A673 (cell line): ENCODE measurements around the gene ZBTB44. TPM values are rescaled to one million over a fixed set of nuclear protein-coding genes. Genes with fewer than 3 reads are reported as not detected.

Experiments used
- BruUV-seq: library from RNA; stranded (reverse); fragments of 400-500 nt; replicated peaks from 2 replicates; lab custom pipeline; 2021; lab: Mats Ljungman, UMichigan
- CTCF ChIA-PET: fragments of 300-600 bp; sonication (Branson Sonifier 250); formaldehyde crosslinking; loops from one replicate; lab custom pipeline; 2022; ENCODE audit warnings: antibody characterized with exemption; lab: Charles Lee
- POLR2A ChIA-PET: fragments of 300-600 bp; sonication (Branson Sonifier 250); formaldehyde crosslinking; loops from one replicate; lab custom pipeline; 2022; ENCODE audit warnings: antibody characterized with exemption; ENCODE audit not compliant: low non-redundant PET; lab: Charles Lee
- DNase-seq: peaks from one replicate; pipeline ENCODE4 v3.0.0-alpha.2; 2015; ENCODE audit warnings: low spot score
- H3K27ac ChIP-seq: fragments of 200-600 bp; sonication (generic); 2 replicates; pipeline ENCODE4 v1.5.1; 2016; ENCODE audit warnings: mixed run types, low read depth, mild to moderate bottlenecking, mixed read lengths, antibody characterized with exemption, low read length; ENCODE audit not compliant: poor library complexity, severe bottlenecking
- H3K27me3 ChIP-seq: fragments of 200-600 bp; sonication (generic); replicated peaks from 2 replicates; pipeline ENCODE4 v1.6.1; 2017; ENCODE audit warnings: mixed run types, low read depth, mild to moderate bottlenecking, mixed read lengths, antibody characterized with exemption, low read length; ENCODE audit not compliant: insufficient read depth, poor library complexity
- H3K36me3 ChIP-seq: fragments of 200-600 bp; sonication (generic); 2 replicates; pipeline ENCODE4 v1.6.1; 2016; ENCODE audit warnings: mixed run types, mild to moderate bottlenecking, mixed read lengths, antibody characterized with exemption, low read length; ENCODE audit not compliant: insufficient read depth, poor library complexity, severe bottlenecking
- H3K4me1 ChIP-seq: fragments of 200-600 bp; sonication (generic); 2 replicates; pipeline ENCODE4 v1.6.1; 2017; ENCODE audit warnings: mixed run types, mild to moderate bottlenecking, mixed read lengths, antibody characterized with exemption, low read length; ENCODE audit not compliant: insufficient read depth, poor library complexity, severe bottlenecking
- H3K4me3 ChIP-seq: fragments of 200-600 bp; sonication (generic); 2 replicates; pipeline ENCODE4 v1.5.1; 2016; ENCODE audit warnings: low read depth, mixed run types, mild to moderate bottlenecking, mixed read lengths, low read length; ENCODE audit not compliant: poor library complexity, severe bottlenecking
- H3K9me3 ChIP-seq: fragments of 200-600 bp; sonication (generic); 2 replicates; pipeline ENCODE4 v1.6.1; 2016; ENCODE audit warnings: mixed run types, low read depth, mild to moderate bottlenecking, mixed read lengths, antibody characterized with exemption, low read length; ENCODE audit not compliant: poor library complexity, severe bottlenecking
- EZH2 ChIP-seq: fragments of 200-600 bp; sonication (generic); IDR thresholded peaks from 2 replicates; pipeline ENCODE4 v1.6.1; 2017; ENCODE audit warnings: borderline replicate concordance, low read depth, mild to moderate bottlenecking, mixed read lengths, antibody characterized with exemption, low read length; ENCODE audit not compliant: poor library complexity, severe bottlenecking
- intact Hi-C: fragments of 100-400 bp; cut with micrococcal nuclease; formaldehyde crosslinking; loops from one replicate; pipeline ENCODE4 v1.10.0; 2022; ENCODE audit not compliant: unreplicated experiment
- total RNA-seq: library from RNA; stranded (reverse); gene quantifications from 2 replicates; pipeline ENCODE4 v1.2.3, GENCODE V29; 2021
- TF ChIP-seq, protein P1 (sequence below): fragments of 300-800, 200-600 bp; sonication (generic); conservative IDR thresholded peaks from 2 replicates; pipeline ENCODE4 v1.5.1; 2017; ENCODE audit warnings: low read depth, mild to moderate bottlenecking, antibody characterized with exemption, low read length, moderate library complexity, mixed read lengths

The ZBTB44 gene
- total RNA-seq, 1 experiment from 2014 or later: 37.0 TPM

DNA sequence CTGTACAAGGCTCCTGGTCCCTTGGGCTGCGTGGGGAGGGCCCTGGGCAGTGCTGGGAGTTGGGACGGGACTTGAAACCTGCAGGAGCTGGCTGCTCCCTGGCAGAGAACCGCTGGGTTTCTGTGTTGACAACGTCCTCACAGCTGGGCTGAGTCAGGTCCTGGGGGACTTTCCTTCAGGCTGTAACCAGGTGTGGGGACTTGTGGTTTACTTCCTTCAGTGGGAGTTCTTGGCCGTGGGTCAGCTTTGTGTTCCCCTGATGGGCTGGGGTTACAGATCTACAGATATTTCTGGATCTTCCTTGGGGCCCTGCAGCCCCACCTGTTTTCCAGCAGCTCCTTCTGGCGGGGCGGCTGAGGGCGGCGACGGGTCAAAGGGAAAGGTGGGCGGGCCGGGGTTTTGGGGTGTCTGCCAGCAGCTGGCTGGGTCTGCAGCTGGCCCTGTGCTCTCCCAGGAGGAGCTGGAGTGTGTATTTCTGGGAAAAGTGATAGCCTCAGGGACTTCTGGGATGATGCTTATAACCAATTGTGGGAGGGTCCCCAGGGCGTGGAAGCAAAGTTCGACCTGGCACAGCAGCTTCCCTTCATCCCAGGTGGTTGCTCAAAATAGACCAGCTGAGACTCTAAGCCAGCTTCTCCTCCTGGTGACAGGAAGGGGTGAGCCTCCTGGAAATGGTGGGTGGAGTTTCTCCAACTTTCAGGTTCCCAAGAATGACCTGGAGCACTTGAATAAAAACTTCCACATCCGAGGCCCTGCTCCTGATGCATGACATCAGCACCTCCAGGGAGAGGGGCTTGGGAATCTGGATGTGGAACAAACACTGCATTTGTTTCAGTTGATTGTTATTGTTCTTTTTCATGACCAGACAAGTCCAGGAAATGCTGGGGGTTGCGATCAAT, 136.0 kb downstream of the ZBTB44 start:
- TF ChIP-seq EZH2: no peak
- TF ChIP-seq, protein P1, sequence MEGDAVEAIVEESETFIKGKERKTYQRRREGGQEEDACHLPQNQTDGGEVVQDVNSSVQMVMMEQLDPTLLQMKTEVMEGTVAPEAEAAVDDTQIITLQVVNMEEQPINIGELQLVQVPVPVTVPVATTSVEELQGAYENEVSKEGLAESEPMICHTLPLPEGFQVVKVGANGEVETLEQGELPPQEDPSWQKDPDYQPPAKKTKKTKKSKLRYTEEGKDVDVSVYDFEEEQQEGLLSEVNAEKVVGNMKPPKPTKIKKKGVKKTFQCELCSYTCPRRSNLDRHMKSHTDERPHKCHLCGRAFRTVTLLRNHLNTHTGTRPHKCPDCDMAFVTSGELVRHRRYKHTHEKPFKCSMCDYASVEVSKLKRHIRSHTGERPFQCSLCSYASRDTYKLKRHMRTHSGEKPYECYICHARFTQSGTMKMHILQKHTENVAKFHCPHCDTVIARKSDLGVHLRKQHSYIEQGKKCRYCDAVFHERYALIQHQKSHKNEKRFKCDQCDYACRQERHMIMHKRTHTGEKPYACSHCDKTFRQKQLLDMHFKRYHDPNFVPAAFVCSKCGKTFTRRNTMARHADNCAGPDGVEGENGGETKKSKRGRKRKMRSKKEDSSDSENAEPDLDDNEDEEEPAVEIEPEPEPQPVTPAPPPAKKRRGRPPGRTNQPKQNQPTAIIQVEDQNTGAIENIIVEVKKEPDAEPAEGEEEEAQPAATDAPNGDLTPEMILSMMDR: no peak
- Histone ChIP-seq H3K4me3 (no peak overlapping the region), H3K27ac (no peak overlapping the region), H3K27me3 (no peaks in the 10 kb centered on the region), H3K4me1 (no peaks in the 10 kb centered on the region), H3K36me3 (no peaks in the 10 kb centered on the region), H3K9me3 (no peaks in the 10 kb centered on the region)
- ChIA-PET CTCF (interaction anchor here (0.6 kb wide), 1 partner anchor 362 kb away, joined by 4 read pairs; no protein-coding TSS in a partner anchor), POLR2A (no interaction called here)
- intact Hi-C loops: no loop called here
- BruUV-seq: no TSS peak
- DNase-seq: no peak

- POLR2A ChIA-PET: no interaction called here
- Histone ChIP-seq H3K4me1 (no peaks in the 10 kb centered on the region), H3K36me3 (no peaks in the 10 kb centered on the region), H3K9me3 (no peaks in the 10 kb centered on the region), H3K4me3 (no peak overlapping the region), H3K27ac (no peak overlapping the region), H3K27me3 (no peaks in the 10 kb centered on the region)
- no peak for TF ChIP-seq EZH2
- TF ChIP-seq, protein P1: no peak
- no peak for DNase-seq
- no TSS peak for BruUV-seq
- intact Hi-C loops: no loop called here
- CTCF ChIA-PET: no interaction called here
Observed at GRCh38 chr11:130177782-130178181, 136.9 kb downstream of the ZBTB44 start.

Other genes starting within 250 kb of the ZBTB44 start
- 175 and 181 TPM in 2 replicates for gene APLP2, start 245.0 kb downstream of the ZBTB44 start, total RNA-seq
- gene ST14, start 155.1 kb downstream of the ZBTB44 start, total RNA-seq: 0.17 and 0.30 TPM in 2 replicates
- 0.09 TPM in 1 of 2 replicates, not detected in the other for gene ADAMTS8, start 113.7 kb upstream of the ZBTB44 start, total RNA-seq
- gene ADAMTS15, start 133.7 kb upstream of the ZBTB44 start, total RNA-seq: 0.42 and 0.99 TPM in 2 replicates